ENCODE data around the gene EMCN. TPM values are rescaled to one million over a fixed set of nuclear protein-coding genes. Genes with fewer than 3 reads are reported as not detected.

The EMCN gene
- total and polyA plus RNA-seq, 2 donors (not counting 1 experiment from before 2014, with no cell fraction given): not detected

- Histone ChIP-seq H3K36me3 (ENCODE audit: control insufficient read depth, insufficient read depth, low read length) (no peaks in the 10 kb centered on the region), H3K9ac (ENCODE audit: insufficient read depth, low read length) (no peak overlapping the region), H3K9me3 (ENCODE audit: control insufficient read depth, insufficient read depth, low read depth, low read length) (no peaks in the 10 kb centered on the region), H2AFZ (ENCODE audit: low read length) (no peak overlapping the region), H3K79me2 (ENCODE audit: control insufficient read depth, insufficient read depth, low read length) (no peaks in the 10 kb centered on the region), H3K4me2 (ENCODE audit: extremely low read depth, insufficient read depth, low read length) (no peak overlapping the region), H3K4me3 (replicated peaks in 1 of 4; ENCODE audit: control extremely low read depth in 1 of 4, insufficient read depth in 1 of 4, low read depth in 3 of 4, low read length in 4 of 4) (no peak overlapping the region), H3K27ac (ENCODE audit: insufficient read depth, low read length) (no peak overlapping the region), H3K27me3 (ENCODE audit: control insufficient read depth, insufficient read depth, low read length) (no peaks in the 10 kb centered on the region), H3K4me1 (ENCODE audit: control insufficient read depth, extremely low read depth, insufficient read depth, low read length) (no peaks in the 10 kb centered on the region), H4K20me1 (ENCODE audit: control insufficient read depth, extremely low read depth, insufficient read depth, low read length) (no peaks in the 10 kb centered on the region)
- TF ChIP-seq CTCF (conservative IDR thresholded peaks at IDR 0.05 in 1 of 2, IDR thresholded peaks at IDR 0.05 in 1 of 2; ENCODE audit: low read depth in 1 of 2, low read length in 2 of 2): no peak
- no peak for TF ChIP-seq EZH2 (IDR thresholded peaks at IDR 0.05; ENCODE audit: low read length, missing control alignments)
- DNase-seq (ENCODE audit: low read depth in 2 of 2): no peak
Observed at GRCh38 chr4:100479971-100480370, 37.9 kb downstream of the EMCN start.

DNA sequence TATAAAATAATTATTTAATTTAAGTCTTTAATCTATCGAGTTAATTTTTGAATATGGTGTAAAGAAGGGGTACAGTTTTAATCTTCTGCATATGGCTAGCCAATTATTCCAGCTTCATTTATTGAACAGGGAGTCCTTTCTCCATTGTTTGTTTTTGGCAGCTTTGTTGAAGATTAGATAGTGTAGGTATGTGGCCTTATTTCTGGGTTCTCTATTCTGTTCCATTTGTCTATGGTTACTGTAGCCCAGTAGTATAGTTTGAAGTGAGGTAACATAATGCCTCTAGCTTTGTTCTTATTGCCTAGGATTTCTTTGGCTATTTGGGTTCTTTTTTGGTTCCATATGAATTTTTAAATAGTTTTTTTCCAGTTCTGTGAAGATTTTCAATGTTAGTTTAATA, 48.3 kb downstream of the EMCN start:
- no peak overlapping the region for H3K9ac ChIP-seq (ENCODE audit: insufficient read depth, low read length)
- no peak for TF ChIP-seq CTCF (conservative IDR thresholded peaks at IDR 0.05 in 1 of 2, IDR thresholded peaks at IDR 0.05 in 1 of 2; ENCODE audit: low read depth in 1 of 2, low read length in 2 of 2)
- TF ChIP-seq EZH2 (IDR thresholded peaks at IDR 0.05; ENCODE audit: low read length, missing control alignments): no peak

GRCh38 chr4:100466501-100466900, 51.3 kb downstream of the EMCN start:
- no peak for DNase-seq (ENCODE audit: low read depth in 2 of 2)

More for the DNA sequence above, 48.3 kb downstream of the EMCN start:
- no peak for DNase-seq (ENCODE audit: low read depth in 2 of 2)
- Histone ChIP-seq H4K20me1 (ENCODE audit: control insufficient read depth, extremely low read depth, insufficient read depth, low read length) (no peaks in the 10 kb centered on the region), H3K4me1 (ENCODE audit: control insufficient read depth, extremely low read depth, insufficient read depth, low read length) (no peaks in the 10 kb centered on the region), H3K27me3 (ENCODE audit: control insufficient read depth, insufficient read depth, low read length) (no peaks in the 10 kb centered on the region), H3K79me2 (ENCODE audit: control insufficient read depth, insufficient read depth, low read length) (no peaks in the 10 kb centered on the region), H2AFZ (ENCODE audit: low read length) (no peak overlapping the region), H3K4me2 (ENCODE audit: extremely low read depth, insufficient read depth, low read length) (no peak overlapping the region), H3K9me3 (ENCODE audit: control insufficient read depth, insufficient read depth, low read depth, low read length) (no peaks in the 10 kb centered on the region), H3K27ac (ENCODE audit: insufficient read depth, low read length) (no peak overlapping the region), H3K4me3 (replicated peaks in 1 of 4; ENCODE audit: control extremely low read depth in 1 of 4, insufficient read depth in 1 of 4, low read depth in 3 of 4, low read length in 4 of 4) (no peak overlapping the region), H3K36me3 (ENCODE audit: control insufficient read depth, insufficient read depth, low read length) (no peaks in the 10 kb centered on the region)

More at GRCh38 chr4:100466501-100466900, 51.3 kb downstream of the EMCN start:
- no peaks in the 10 kb centered on the region for H4K20me1 ChIP-seq (ENCODE audit: control insufficient read depth, extremely low read depth, insufficient read depth, low read length)
- no peak overlapping the region for H3K4me2 ChIP-seq (ENCODE audit: extremely low read depth, insufficient read depth, low read length)
- no peak overlapping the region for H3K27ac ChIP-seq (ENCODE audit: insufficient read depth, low read length)
- no peak overlapping the region for H3K9ac ChIP-seq (ENCODE audit: insufficient read depth, low read length)
- no peaks in the 10 kb centered on the region for H3K79me2 ChIP-seq (ENCODE audit: control insufficient read depth, insufficient read depth, low read length)
- TF ChIP-seq EZH2 (IDR thresholded peaks at IDR 0.05; ENCODE audit: low read length, missing control alignments) (no peak), CTCF (conservative IDR thresholded peaks at IDR 0.05 in 1 of 2, IDR thresholded peaks at IDR 0.05 in 1 of 2; ENCODE audit: low read depth in 1 of 2, low read length in 2 of 2) (no peak)
- H3K9me3 ChIP-seq (ENCODE audit: control insufficient read depth, insufficient read depth, low read depth, low read length): no peaks in the 10 kb centered on the region
- no peaks in the 10 kb centered on the region for H3K36me3 ChIP-seq (ENCODE audit: control insufficient read depth, insufficient read depth, low read length)
- H3K4me1 ChIP-seq (ENCODE audit: control insufficient read depth, extremely low read depth, insufficient read depth, low read length): no peaks in the 10 kb centered on the region
- no peak overlapping the region for H3K4me3 ChIP-seq (replicated peaks in 1 of 4; ENCODE audit: control extremely low read depth in 1 of 4, insufficient read depth in 1 of 4, low read depth in 3 of 4, low read length in 4 of 4)
- no peaks in the 10 kb centered on the region for H3K27me3 ChIP-seq (ENCODE audit: control insufficient read depth, insufficient read depth, low read length)
- H2AFZ ChIP-seq (ENCODE audit: low read length): no peak overlapping the region
